Pancreas (tissue), 10 donors: ENCODE results near the gene TTYH1. TPM values are rescaled to one million over a fixed set of nuclear protein-coding genes. Genes with fewer than 3 reads are reported as not detected.
A peak's percentile ranks its signal among the peaks of the same experiment; 100 is the strongest.
"Not testable (repeated sequence)": the region's sequence is repeated elsewhere in the genome, so short reads cannot be mapped to it uniquely, and the experiment has no call there.

ENCODE experiments used
- ATAC-seq, 4 donors: fragments of 200-7000 bp; cut with Tn5 transposase; one replicate each; pipeline versions ENCODE4 v1.8.0 to v1.9.1; 2020; ENCODE audit warnings: mild to moderate bottlenecking in 4 of 4, moderate library complexity in 4 of 4
- DNase-seq, 6 donors: peaks; one replicate each; pipeline ENCODE4 v3.0.0-alpha.2; 2020
- FAIRE-seq: peaks from 2 replicates; lab custom pipeline; 2012; peaks lifted over from hg19 to GRCh38; lab: Jason Lieb, UNC
- H3K27ac ChIP-seq, 4 donors: fragments of 200-600 bp; sonication (generic); 1 replicate in 3 of 4; 2 replicates in 1 of 4; pipeline versions ENCODE4 v1.5.0 to v1.8.0; 2020
- H3K27me3 ChIP-seq, 4 donors: fragments of 200-600 bp; one replicate each; pipeline ENCODE4 v1.8.0; 2021
- H3K36me3 ChIP-seq, 3 donors: fragments of 200-600 bp; sonication (generic) in 1 of 3; one replicate each; pipeline versions ENCODE4 v1.5.0 to v1.8.0; 2020 to 2021
- H3K4me1 ChIP-seq, 3 donors: fragments of 200-600 bp; one replicate each; pipeline ENCODE4 v1.8.0; 2021
- H3K4me3 ChIP-seq, 4 donors: fragments of 200-600 bp; sonication (generic) in 2 of 4; one replicate each; pipeline versions ENCODE4 v1.5.0 to v1.8.0; 2020 to 2021
- H3K9me3 ChIP-seq, 4 donors: fragments of 200-600 bp; one replicate each; pipeline ENCODE4 v1.8.0; 2021
- WGBS, 2 donors: extraction: QIAGEN DNeasy Blood & Tissue Kit; methylation state at CpG; one replicate each; pipeline ENCODE4 v1.1.7; 2013; 5-methylcytosine and 5-hydroxymethylcytosine counted together
- intact Hi-C, 3 donors: fragments of 100-400 bp; cut with DNase I; formaldehyde crosslinking; loops; one replicate each; pipeline versions ENCODE4 v1.11.1 to v1.14.2; 2022
- polyA plus RNA-seq, 2 donors: library from polyadenylated mRNA; stranded (reverse); fragments of 200-250 nt; gene quantifications; one replicate each; pipeline ENCODE4 v1.2.3, GENCODE V29; 2013
- total RNA-seq, 6 donors: library from RNA; stranded (reverse); fragmentation: NEBNext Ultra II Directional in 4 of 6; extraction: Animal tissue kit (Norgen Biotek cat#: 25700) in 4 of 6; gene quantifications; one replicate each; pipeline versions ENCODE4 v1.2.1 to v1.2.4, GENCODE V29; 2021 to 2023
- TF ChIP-seq, protein P1 (sequence below), 4 donors: fragments of 200-600 bp; sonication (generic) in 3 of 4; IDR thresholded peaks; one replicate each; pipeline versions ENCODE4 v1.5.0 to v1.8.0; 2021; ENCODE audit warnings: antibody characterized with exemption in 4 of 4
- donor health status: healthy with polysubstance abuse.
- donor health status: DM: no; HTN: no; CAD: no; lungs with moderate emphysema.
- donor health status: DM: no; HTN: no; CAD: no.
- donor health status: control.
- donor health status: control.
- donor health status: Bipolar disorder and iron deficiency.
- donor health status: DM: yes; HTN: yes; CAD: no.
- donor health status: DM: no; HTN: no; CAD: no.
- donor health status: DM: no; HTN: no; CAD: no.
- donor health status: DM: yes; HTN: yes; CAD: no.

Gene TTYH1
- total and polyA plus RNA-seq, 8 donors: 20.8 to 78.0 (median 27.0) TPM

DNA sequence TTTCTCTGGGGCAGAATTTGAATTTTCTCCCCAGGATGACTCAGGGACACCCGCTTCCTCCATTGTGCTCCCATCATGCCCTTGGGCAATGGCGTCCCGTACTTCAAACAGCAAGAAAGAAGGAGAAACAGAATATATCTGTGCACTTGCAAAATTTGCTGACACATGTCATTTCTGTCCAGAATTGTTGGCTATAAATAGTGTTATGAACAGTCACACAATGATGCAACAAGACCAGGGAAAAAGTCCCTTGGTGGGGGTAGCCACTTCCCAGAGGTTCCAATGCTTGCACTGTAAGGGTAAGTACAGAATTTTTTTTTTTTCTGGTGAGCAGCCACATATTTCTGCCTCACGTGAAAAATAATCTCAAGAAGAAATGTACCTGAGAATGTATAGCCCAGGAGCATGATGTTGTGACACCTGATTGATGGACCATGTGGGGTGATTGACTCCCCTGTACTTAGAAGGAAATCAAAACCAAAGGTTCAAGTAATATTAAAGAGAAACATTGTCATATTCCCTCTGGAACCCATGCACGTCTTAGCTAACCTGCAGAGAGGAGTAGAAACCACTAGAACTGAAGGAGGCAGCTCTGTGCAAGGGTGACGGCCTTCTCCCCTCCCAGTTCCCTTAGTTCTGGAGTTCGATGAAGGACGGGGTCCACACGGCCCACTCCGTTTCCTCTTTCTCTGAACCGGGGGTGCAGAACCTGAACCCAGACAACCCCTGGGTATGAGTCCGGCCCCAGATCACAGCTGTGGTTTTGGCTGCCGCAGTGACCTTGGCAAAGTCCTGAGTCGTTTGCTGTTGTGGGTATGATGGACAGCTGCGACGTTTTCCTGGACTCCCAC is 41.3 kb upstream of the TTYH1 start:
- peak in 3 of 4 donors; percentile 26 to 56 (median 35) for ATAC-seq

DNA sequence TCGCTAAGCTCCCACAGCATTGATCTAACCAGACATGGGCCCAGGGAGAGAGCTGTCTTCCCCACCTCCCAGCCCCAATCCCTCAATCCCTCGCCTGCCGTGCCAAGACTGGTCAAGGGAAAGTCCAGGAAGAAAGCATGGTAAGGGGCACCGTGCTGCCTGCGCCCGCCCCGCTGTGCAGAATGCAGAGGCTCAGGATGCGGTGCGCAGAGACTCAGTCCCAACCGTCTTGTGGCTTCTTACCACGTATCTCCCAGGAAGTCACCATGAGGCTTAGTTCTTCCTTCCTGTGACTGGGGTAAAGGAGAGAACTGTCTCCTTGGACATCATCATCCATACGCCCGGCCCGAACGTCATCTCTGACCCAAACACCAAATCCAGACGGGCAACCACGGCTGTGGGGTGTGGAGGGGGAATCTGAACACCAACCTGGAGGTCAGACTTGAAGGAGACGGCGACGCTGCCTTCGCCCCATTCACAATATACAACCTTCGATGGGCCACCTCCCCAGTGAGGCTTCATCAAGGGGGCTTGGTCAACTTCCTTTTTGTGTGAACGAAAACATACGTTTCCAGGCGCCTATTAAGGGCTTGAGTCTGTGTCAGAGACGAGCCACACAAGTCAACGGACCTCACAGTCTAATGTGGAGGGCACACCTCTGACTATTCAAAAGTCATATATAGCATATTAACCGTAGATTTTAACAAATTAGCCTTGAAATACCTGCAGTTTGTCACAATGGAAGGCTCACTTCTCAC is 39.9 kb upstream of the TTYH1 start:
- ATAC-seq: peak in 2 of 4 donors; percentile 32 to 50
- peak overlapping the region in 2 of 4 donors; percentile 44 to 52 for H3K27ac ChIP-seq
- H3K9me3 ChIP-seq, H3K4me1 ChIP-seq, DNase-seq, FAIRE-seq, H3K27me3 ChIP-seq, H3K36me3 ChIP-seq, H3K4me3 ChIP-seq, intact Hi-C loops: not testable (repeated sequence)
- 68 to 71% methylated on average over 24 to 28 of the region's 28 CpGs for whole genome bisulfite sequencing, 2 donors

More for the DNA sequence above, 41.3 kb upstream of the TTYH1 start:
- Histone ChIP-seq H3K4me3 (no peak overlapping the region), H3K9me3 (no peaks in the 10 kb centered on the region), H3K27ac (peak overlapping the region in 1 of 4 donors; percentile 17), H3K36me3 (no peaks in the 10 kb centered on the region), H3K27me3 (peaks cover 0 to 5% (median 0%) of the 10 kb centered on the region in 4 donors), H3K4me1 (no peaks in the 10 kb centered on the region)
- intact Hi-C loops: no loop called here
- TF ChIP-seq, protein P1, sequence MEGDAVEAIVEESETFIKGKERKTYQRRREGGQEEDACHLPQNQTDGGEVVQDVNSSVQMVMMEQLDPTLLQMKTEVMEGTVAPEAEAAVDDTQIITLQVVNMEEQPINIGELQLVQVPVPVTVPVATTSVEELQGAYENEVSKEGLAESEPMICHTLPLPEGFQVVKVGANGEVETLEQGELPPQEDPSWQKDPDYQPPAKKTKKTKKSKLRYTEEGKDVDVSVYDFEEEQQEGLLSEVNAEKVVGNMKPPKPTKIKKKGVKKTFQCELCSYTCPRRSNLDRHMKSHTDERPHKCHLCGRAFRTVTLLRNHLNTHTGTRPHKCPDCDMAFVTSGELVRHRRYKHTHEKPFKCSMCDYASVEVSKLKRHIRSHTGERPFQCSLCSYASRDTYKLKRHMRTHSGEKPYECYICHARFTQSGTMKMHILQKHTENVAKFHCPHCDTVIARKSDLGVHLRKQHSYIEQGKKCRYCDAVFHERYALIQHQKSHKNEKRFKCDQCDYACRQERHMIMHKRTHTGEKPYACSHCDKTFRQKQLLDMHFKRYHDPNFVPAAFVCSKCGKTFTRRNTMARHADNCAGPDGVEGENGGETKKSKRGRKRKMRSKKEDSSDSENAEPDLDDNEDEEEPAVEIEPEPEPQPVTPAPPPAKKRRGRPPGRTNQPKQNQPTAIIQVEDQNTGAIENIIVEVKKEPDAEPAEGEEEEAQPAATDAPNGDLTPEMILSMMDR (IDR thresholded peaks at IDR 0.05): no peak
- no peak for FAIRE-seq
- WGBS, 2 donors: 46 to 55% methylated on average over 16 of the region's 16 CpGs
- no peak for DNase-seq

DNA sequence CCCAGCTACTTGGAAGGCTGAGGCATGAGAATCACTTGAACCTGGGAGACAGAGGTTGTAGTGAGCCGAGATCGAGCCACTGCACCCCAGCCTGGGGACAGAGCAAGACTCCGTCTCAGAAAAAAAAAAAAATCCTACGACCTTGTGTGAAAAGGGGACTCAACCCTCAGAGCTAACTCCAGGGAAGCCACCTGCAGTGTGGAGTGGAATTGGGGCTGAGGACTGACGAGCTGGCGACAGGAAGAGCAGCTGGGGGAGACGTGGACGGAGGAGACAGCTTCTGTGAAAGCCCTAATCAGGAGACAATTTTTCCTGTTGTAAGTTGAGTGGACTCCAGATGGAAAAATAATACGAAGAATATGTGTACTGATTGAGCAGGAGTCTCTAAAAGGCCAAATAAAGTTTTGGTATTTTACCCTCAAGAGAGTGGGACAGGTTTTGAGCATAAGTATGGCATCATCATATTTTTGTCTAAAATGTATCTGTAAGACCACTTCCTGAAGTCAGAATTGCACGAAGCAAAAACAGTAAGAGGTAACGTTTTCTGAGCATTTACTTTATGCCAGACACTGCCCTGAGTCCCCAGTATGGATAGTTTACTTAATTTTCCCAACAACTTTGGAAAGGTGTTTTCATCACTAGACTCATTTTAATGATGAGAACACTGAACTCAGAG is 38.5 kb upstream of the TTYH1 start:
- Histone ChIP-seq H3K27me3 (no peaks in the 10 kb centered on the region), H3K36me3 (no peaks in the 10 kb centered on the region), H3K27ac (no peak overlapping the region), H3K4me3 (no peak overlapping the region), H3K9me3 (no peaks in the 10 kb centered on the region), H3K4me1 (no peaks in the 10 kb centered on the region)
- intact Hi-C loops: no loop called here
- FAIRE-seq (no peak), ATAC-seq (no peak), DNase-seq (no peak)
- WGBS, 2 donors: 45 to 57% methylated on average over 11 of the region's 11 CpGs
- TF ChIP-seq, protein P1 (IDR thresholded peaks at IDR 0.05): no peak

DNA sequence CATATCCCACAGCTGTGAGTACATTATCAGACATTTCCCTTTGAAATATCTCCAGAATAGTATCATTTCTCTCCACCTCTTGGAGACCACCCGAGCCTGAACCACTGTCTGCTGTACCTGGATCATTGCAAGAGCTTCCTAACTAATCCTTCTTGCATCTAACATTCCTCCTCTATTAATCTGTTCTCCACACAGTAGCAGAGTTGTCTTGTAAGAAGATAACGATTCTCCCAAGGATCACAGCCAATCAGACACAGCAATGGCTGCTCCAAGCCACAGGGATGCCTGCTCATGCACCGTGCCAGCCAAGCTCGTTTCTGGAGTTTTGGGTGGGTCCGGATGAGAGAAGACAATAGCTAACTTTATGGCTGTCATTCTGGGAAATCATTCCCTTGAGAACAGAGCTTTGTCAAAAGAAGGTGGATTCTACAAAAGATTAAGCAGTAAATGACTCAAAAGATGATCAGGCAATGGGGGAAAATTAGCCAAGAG is 36.0 kb upstream of the TTYH1 start:
- DNase-seq (no peak), ATAC-seq (no peak), FAIRE-seq (no peak)
- H3K36me3 ChIP-seq: no peaks in the 10 kb centered on the region
- TF ChIP-seq, protein P1 (IDR thresholded peaks at IDR 0.05): no peak
- H3K9me3 ChIP-seq: no peaks in the 10 kb centered on the region
- no peaks in the 10 kb centered on the region for H3K4me1 ChIP-seq
- intact Hi-C loops: no loop called here
- no peaks in the 10 kb centered on the region for H3K27me3 ChIP-seq
- WGBS, 2 donors: 38 to 48% methylated on average over 5 of the region's 5 CpGs
- no peak overlapping the region for H3K4me3 ChIP-seq
- H3K27ac ChIP-seq: no peak overlapping the region

DNA sequence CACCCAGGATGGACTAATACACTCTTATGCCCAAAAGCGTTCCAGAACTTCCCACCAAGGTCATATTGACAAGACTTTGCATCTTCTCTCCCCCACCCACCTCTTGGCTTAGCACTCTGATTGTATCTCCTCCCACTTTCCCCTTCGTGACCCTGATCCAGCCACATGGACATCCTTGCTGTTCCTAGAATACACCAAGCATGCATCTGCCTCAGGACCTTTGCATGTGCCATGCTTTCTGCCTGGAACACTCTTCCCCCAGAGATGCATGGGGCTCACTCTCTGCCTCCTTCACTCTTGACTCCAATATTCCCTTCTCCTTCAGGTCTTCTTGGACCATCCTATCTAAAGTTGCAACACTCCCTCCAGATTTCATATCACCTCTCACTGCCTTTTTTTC is 34.4 kb upstream of the TTYH1 start:
- intact Hi-C loops: no loop called here
- H3K36me3 ChIP-seq: no peaks in the 10 kb centered on the region
- no peaks in the 10 kb centered on the region for H3K9me3 ChIP-seq
- H3K27me3 ChIP-seq: no peaks in the 10 kb centered on the region
- TF ChIP-seq, protein P1 (IDR thresholded peaks at IDR 0.05): no peak
- H3K4me1 ChIP-seq: no peaks in the 10 kb centered on the region
- DNase-seq (no peak), ATAC-seq (no peak), FAIRE-seq (no peak)
- 41 to 63% methylated on average over 2 of the region's 2 CpGs for WGBS, 2 donors
- no peak overlapping the region for H3K27ac ChIP-seq
- no peak overlapping the region for H3K4me3 ChIP-seq

DNA sequence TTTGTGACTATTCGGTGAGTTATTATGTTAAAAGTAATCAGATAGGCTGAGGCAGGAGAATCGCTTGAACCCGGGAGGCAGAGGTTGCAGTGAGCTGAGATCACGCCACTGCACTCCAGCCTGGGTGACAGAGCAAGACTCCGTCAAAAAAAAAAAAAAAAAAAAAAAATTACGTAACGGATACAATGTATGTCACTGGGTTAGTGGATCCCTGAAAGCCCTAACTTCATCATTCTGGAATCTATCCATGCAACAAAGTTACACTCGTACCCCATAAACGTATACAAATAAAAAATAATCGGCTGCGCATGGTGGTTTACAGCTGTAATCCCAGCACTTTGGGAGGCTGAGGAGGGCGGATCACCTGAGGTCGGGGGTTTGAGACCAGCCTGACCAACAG is 33.2 kb upstream of the TTYH1 start:
- ATAC-seq, DNase-seq, H3K27ac ChIP-seq, intact Hi-C loops, H3K4me3 ChIP-seq, H3K27me3 ChIP-seq, H3K9me3 ChIP-seq, H3K4me1 ChIP-seq, H3K36me3 ChIP-seq, FAIRE-seq: not testable (repeated sequence)
- 66 to 71% methylated on average over 12 of the region's 13 CpGs for WGBS, 2 donors
